Neural cell (in vitro differentiated cells): ENCODE measurements around the gene REEP1. TPM values are rescaled to one million over a fixed set of nuclear protein-coding genes. Genes with fewer than 3 reads are reported as not detected.

ENCODE experiments used
- H2AFZ ChIP-seq: fragments of 200-600, 300-800 bp; sonication (generic), shearing (Covaris generic); 2 replicates; pipeline ENCODE4 v1.6.0; 2014; ENCODE audit warnings: low read depth, mild to moderate bottlenecking, antibody characterized with exemption, low read length, moderate library complexity
- H3F3A ChIP-seq: fragments of 200-600 bp; shearing (Covaris generic); 2 replicates; pipeline ENCODE4 v1.6.1; 2016; ENCODE audit warnings: mild to moderate bottlenecking, moderate library complexity, mixed read lengths, antibody characterized with exemption, low read length; ENCODE audit not compliant: insufficient read depth, poor library complexity, severe bottlenecking
- H3K27ac ChIP-seq: fragments of 200-600, 300-800 bp; sonication (generic), shearing (Covaris generic); 2 replicates; pipeline ENCODE4 v1.5.1; 2014; ENCODE audit warnings: mild to moderate bottlenecking, low read length, moderate library complexity
- H3K27me3 ChIP-seq: fragments of 300-800, 200-600 bp; sonication (generic), shearing (Covaris generic); 2 replicates; pipeline ENCODE4 v1.6.0; 2014; ENCODE audit warnings: mild to moderate bottlenecking, low read depth, low read length, moderate library complexity; ENCODE audit not compliant: insufficient read depth
- H3K36me3 ChIP-seq: fragments of 300-800, 200-600 bp; sonication (generic), shearing (Covaris generic); 2 replicates; pipeline ENCODE4 v1.5.1; 2014; ENCODE audit warnings: mild to moderate bottlenecking, antibody characterized with exemption, low read length, moderate library complexity; ENCODE audit not compliant: insufficient read depth
- H3K4me2 ChIP-seq: fragments of 300-800, 200-600 bp; sonication (generic), shearing (Covaris generic); 2 replicates; pipeline ENCODE4 v1.6.0; 2014; ENCODE audit warnings: mild to moderate bottlenecking, low read length
- H3K4me3 ChIP-seq: fragments of 300-800, 200-600 bp; sonication (generic), shearing (Covaris generic); 2 replicates; pipeline ENCODE4 v1.5.1; 2014; ENCODE audit warnings: mild to moderate bottlenecking, low read length, moderate library complexity
- H3K79me2 ChIP-seq: fragments of 200-600 bp; shearing (Covaris generic); replicated peaks from 2 replicates; pipeline ENCODE4 v1.6.0; 2014; ENCODE audit warnings: mild to moderate bottlenecking, low read length, moderate library complexity; ENCODE audit not compliant: insufficient read depth
- H3K9ac ChIP-seq: fragments of 300-800, 200-600 bp; sonication (generic), shearing (Covaris generic); 2 replicates; pipeline ENCODE4 v1.6.1; 2016; ENCODE audit warnings: mild to moderate bottlenecking, low read length, mixed read lengths
- H3K9me2 ChIP-seq: fragments of 200-600 bp; shearing (Covaris generic); 2 replicates; pipeline ENCODE4 v1.6.1; 2016; ENCODE audit warnings: mild to moderate bottlenecking, low read length, mixed read lengths; ENCODE audit not compliant: insufficient read depth
- H3K9me3 ChIP-seq: fragments of 200-600, 300-800 bp; sonication (generic), shearing (Covaris generic); 2 replicates; pipeline ENCODE4 v1.6.1; 2016; ENCODE audit warnings: mild to moderate bottlenecking, mixed run types, low read length, moderate library complexity, mixed read lengths
- H4K20me1 ChIP-seq: fragments of 200-600 bp; shearing (Covaris generic); 2 replicates; pipeline ENCODE4 v1.6.1; 2016; ENCODE audit warnings: mild to moderate bottlenecking, mixed run types; ENCODE audit not compliant: insufficient read depth
- EP300 ChIP-seq: fragments of 450-650 bp; conservative IDR thresholded peaks from 2 replicates; pipeline ENCODE4 v1.6.1; 2014; ENCODE audit warnings: antibody characterized with exemption, mild to moderate bottlenecking, moderate library complexity; ENCODE audit not compliant: poor library complexity, severe bottlenecking
- EZH2 ChIP-seq: fragments of 200-600, 300-800 bp; shearing (Covaris generic), sonication (generic); IDR thresholded peaks from 2 replicates; pipeline ENCODE4 v1.6.1; 2014; ENCODE audit warnings: antibody characterized with exemption, low read length, borderline replicate concordance, mild to moderate bottlenecking; ENCODE audit not compliant: insufficient read depth, poor library complexity, severe bottlenecking
- MXI1 ChIP-seq: fragments of 450-650 bp; conservative IDR thresholded peaks from 2 replicates; pipeline ENCODE4 v1.6.1; 2014; ENCODE audit warnings: antibody characterized with exemption, mild to moderate bottlenecking; ENCODE audit not compliant: poor library complexity, severe bottlenecking
- POLR2AphosphoS5 ChIP-seq: IDR thresholded peaks from 2 replicates; pipeline ENCODE4 v1.6.1; 2012
- RAD21 ChIP-seq: fragments of 450-650 bp; conservative IDR thresholded peaks from 2 replicates; pipeline ENCODE4 v1.6.1; 2014; ENCODE audit warnings: antibody characterized with exemption, mild to moderate bottlenecking, moderate library complexity
- REST ChIP-seq: IDR thresholded peaks from 2 replicates; pipeline ENCODE4 v1.6.1; 2012; ENCODE audit warnings: borderline replicate concordance
- SMC3 ChIP-seq: fragments of 450-650 bp; conservative IDR thresholded peaks from 2 replicates; pipeline ENCODE4 v1.6.1; 2014; ENCODE audit warnings: antibody characterized with exemption, mild to moderate bottlenecking, moderate library complexity; ENCODE audit not compliant: poor library complexity
- TAF1 ChIP-seq: IDR thresholded peaks from 2 replicates; pipeline ENCODE4 v1.6.1; 2012; ENCODE audit warnings: low read depth
- polyA plus RNA-seq: library from polyadenylated mRNA; depleted of rRNA; stranded (reverse); fragments of >200 nt; gene quantifications from 2 replicates; pipeline ENCODE4 v1.2.3, GENCODE V29; 2014
- TF ChIP-seq, protein P1 (sequence below): fragments of 450-650 bp; IDR thresholded peaks from 2 replicates; pipeline ENCODE4 v1.5.1; 2014; ENCODE audit warnings: antibody characterized with exemption, mild to moderate bottlenecking, moderate library complexity; ENCODE audit not compliant: poor library complexity, severe bottlenecking

The REEP1 gene
- polyA plus RNA-seq, 1 donor from 2014 or later = 121 TPM

DNA sequence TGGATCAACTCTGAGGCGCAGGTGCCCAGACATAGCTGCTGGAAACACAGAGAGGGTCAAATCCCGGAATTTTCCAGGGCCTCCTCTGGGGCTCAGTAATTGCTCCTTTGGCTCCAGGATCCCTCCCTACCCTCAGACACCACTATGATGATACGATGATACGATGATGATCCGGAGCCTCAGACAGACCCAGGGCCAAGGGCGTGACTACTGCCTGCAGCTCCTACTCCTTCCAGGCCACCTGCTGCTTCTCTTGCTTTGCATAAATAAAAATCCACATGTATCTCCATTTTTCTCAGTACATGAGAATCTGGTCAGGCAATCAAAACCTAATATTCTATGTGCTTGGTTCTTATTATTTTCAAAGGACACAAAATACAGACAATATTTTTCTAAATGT lies 104.5 kb downstream of the REEP1 start:
- H3K4me3 ChIP-seq = no peak overlapping the region
- H3K9me3 ChIP-seq = no peaks in the 10 kb centered on the region
- no peaks in the 10 kb centered on the region for H3K79me2 ChIP-seq
- peak overlapping the region; percentile 30 for H3K27ac ChIP-seq
- no peak overlapping the region for H2AFZ ChIP-seq
- peaks cover 10% of the 10 kb centered on the region for H3K36me3 ChIP-seq
- H3F3A ChIP-seq = no peaks in the 10 kb centered on the region
- H3K9me2 ChIP-seq = no peaks in the 10 kb centered on the region
- TF ChIP-seq TAF1 = no peak
- H3K4me2 ChIP-seq = no peak overlapping the region
- no peak overlapping the region for H3K9ac ChIP-seq
- no peaks in the 10 kb centered on the region for H3K27me3 ChIP-seq
- H4K20me1 ChIP-seq = no peaks in the 10 kb centered on the region

- Histone ChIP-seq H3K4me3 (no peak overlapping the region), H4K20me1 (no peaks in the 10 kb centered on the region), H3K27me3 (no peaks in the 10 kb centered on the region), H3K4me2 (no peak overlapping the region), H3K9me2 (no peaks in the 10 kb centered on the region), H2AFZ (no peak overlapping the region), H3K79me2 (no peaks in the 10 kb centered on the region), H3F3A (no peaks in the 10 kb centered on the region), H3K9me3 (no peaks in the 10 kb centered on the region), H3K27ac (no peak overlapping the region), H3K36me3 (peaks cover 13% of the 10 kb centered on the region), H3K9ac (no peak overlapping the region)
- TF ChIP-seq EP300 (no peak), MXI1 (no peak), REST (no peak), RAD21 (no peak), TAF1 (no peak), EZH2 (no peak), SMC3 (no peak), POLR2AphosphoS5 (no peak)
- TF ChIP-seq, protein P1, sequence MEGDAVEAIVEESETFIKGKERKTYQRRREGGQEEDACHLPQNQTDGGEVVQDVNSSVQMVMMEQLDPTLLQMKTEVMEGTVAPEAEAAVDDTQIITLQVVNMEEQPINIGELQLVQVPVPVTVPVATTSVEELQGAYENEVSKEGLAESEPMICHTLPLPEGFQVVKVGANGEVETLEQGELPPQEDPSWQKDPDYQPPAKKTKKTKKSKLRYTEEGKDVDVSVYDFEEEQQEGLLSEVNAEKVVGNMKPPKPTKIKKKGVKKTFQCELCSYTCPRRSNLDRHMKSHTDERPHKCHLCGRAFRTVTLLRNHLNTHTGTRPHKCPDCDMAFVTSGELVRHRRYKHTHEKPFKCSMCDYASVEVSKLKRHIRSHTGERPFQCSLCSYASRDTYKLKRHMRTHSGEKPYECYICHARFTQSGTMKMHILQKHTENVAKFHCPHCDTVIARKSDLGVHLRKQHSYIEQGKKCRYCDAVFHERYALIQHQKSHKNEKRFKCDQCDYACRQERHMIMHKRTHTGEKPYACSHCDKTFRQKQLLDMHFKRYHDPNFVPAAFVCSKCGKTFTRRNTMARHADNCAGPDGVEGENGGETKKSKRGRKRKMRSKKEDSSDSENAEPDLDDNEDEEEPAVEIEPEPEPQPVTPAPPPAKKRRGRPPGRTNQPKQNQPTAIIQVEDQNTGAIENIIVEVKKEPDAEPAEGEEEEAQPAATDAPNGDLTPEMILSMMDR = no peak
These were observed 105.0 kb downstream of the REEP1 start for GRCh38 chr2:86232373-86232784.
